GM19372 (cell line): ENCODE measurements around the gene CALML6.

ENCODE experiments used
- ATAC-seq: cut with Tn5 transposase; IDR thresholded peaks from one replicate; pipeline ENCODE4 v1.9.1; 2021; ENCODE audit warnings: mild to moderate bottlenecking, low read depth, moderate library complexity; ENCODE audit not compliant: unreplicated experiment

The CALML6 gene

GRCh38 chr1:1941211-1941841, 26.3 kb downstream of the CALML6 start:
- no peak for ATAC-seq

GRCh38 chr1:1941868-1942752, 27.1 kb downstream of the CALML6 start:
- no peak for ATAC-seq

GRCh38 chr1:1942753-1943656, 27.9 kb downstream of the CALML6 start:
- no peak for ATAC-seq

- no peak for ATAC-seq
Measured at GRCh38 chr1:1943834-1944570, 28.9 kb downstream of the CALML6 start.

- ATAC-seq = no peak
Measured at GRCh38 chr1:1945782-1946393, 30.8 kb downstream of the CALML6 start.

- no peak for ATAC-seq
Measured at GRCh38 chr1:1946540-1946939, 31.5 kb downstream of the CALML6 start.

GRCh38 chr1:1947493-1947892, 32.4 kb downstream of the CALML6 start:
- ATAC-seq = no peak

GRCh38 chr1:1948783-1949182, 33.7 kb downstream of the CALML6 start:
- no peak for ATAC-seq

GRCh38 chr1:1950940-1951339, 35.9 kb downstream of the CALML6 start:
- no peak for ATAC-seq

- ATAC-seq = no peak
Measured at GRCh38 chr1:1954015-1954414, 39.0 kb downstream of the CALML6 start.

- no peak for ATAC-seq
Measured at GRCh38 chr1:1954831-1955441, 39.9 kb downstream of the CALML6 start.

- ATAC-seq = no peak
Measured at GRCh38 chr1:1955621-1956094, 40.6 kb downstream of the CALML6 start.

- ATAC-seq = no peak
Measured at GRCh38 chr1:1956101-1956500, 41.0 kb downstream of the CALML6 start.

- no peak for ATAC-seq
Measured at GRCh38 chr1:1956586-1957532, 41.8 kb downstream of the CALML6 start.

GRCh38 chr1:1957533-1957961, 42.5 kb downstream of the CALML6 start:
- no peak for ATAC-seq

GRCh38 chr1:1958071-1958541, 43.0 kb downstream of the CALML6 start:
- ATAC-seq = no peak

- ATAC-seq = no peak
Measured at GRCh38 chr1:1959459-1959839, 44.4 kb downstream of the CALML6 start.

- ATAC-seq = no peak
Measured at GRCh38 chr1:1959840-1960479, 44.9 kb downstream of the CALML6 start.
